Astrocyte of the spinal cord (primary cell): ENCODE measurements around the gene FBN1.
A peak's percentile ranks its signal among the peaks of the same experiment; 100 is the strongest.

Experiments used
- DNase-seq: peaks from one replicate; pipeline ENCODE4 v3.0.0; 2011; ENCODE audit warnings: low read depth, low spot score
- H3K4me3 ChIP-seq: 2 replicates; pipeline ENCODE4 v1.5.1; 2011; ENCODE audit warnings: low read depth, mild to moderate bottlenecking, low read length, moderate library complexity
- in situ Hi-C: cut with HindIII; loops from 2 replicates; pipeline ENCODE4 v1.10.0; 2017; ENCODE audit warnings: low sequenced_read_pairs
- TF ChIP-seq, protein P1 (sequence below): IDR thresholded peaks from 2 replicates; pipeline ENCODE4 v1.5.1; 2012; ENCODE audit warnings: low read depth, mild to moderate bottlenecking, low read length, inconsistent platforms

FBN1 gene

DNA sequence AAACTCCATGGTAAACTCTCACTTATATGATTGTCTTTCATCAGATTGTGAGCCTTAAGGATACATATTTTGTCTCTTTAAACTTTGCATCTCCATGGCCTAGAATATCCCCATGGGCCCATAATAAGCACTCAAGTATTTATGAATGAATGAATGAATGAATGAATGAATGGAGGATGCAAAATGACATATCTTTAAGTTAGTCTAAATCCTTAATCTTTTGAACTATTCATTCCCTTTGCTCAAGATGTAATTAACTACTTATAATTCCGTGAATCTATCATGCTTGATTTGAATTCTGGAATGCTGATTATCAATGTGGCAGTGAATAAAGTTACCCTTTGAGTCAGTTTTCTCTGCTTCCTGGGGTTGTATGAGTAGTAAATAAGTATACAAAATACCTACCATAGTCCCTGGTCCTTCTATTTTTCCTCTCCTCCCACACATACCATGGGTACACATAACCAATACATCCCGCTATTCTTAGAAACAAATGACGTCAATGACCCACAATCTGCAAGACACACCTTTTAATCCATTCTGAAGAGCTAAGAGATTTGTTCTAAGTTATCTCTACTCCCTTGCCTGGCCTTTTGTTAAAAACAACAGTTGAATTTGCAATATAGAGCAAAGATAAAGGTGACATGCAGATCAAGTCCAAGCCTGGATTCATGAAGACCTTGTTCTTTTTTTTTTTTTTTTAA lies 94.5 kb downstream of the FBN1 start:
- TF ChIP-seq, protein P1, sequence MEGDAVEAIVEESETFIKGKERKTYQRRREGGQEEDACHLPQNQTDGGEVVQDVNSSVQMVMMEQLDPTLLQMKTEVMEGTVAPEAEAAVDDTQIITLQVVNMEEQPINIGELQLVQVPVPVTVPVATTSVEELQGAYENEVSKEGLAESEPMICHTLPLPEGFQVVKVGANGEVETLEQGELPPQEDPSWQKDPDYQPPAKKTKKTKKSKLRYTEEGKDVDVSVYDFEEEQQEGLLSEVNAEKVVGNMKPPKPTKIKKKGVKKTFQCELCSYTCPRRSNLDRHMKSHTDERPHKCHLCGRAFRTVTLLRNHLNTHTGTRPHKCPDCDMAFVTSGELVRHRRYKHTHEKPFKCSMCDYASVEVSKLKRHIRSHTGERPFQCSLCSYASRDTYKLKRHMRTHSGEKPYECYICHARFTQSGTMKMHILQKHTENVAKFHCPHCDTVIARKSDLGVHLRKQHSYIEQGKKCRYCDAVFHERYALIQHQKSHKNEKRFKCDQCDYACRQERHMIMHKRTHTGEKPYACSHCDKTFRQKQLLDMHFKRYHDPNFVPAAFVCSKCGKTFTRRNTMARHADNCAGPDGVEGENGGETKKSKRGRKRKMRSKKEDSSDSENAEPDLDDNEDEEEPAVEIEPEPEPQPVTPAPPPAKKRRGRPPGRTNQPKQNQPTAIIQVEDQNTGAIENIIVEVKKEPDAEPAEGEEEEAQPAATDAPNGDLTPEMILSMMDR, result no peak
- in situ Hi-C loops, result no loop called here
- no peak overlapping the region for H3K4me3 ChIP-seq
- DNase-seq, result peak; percentile 19

DNA sequence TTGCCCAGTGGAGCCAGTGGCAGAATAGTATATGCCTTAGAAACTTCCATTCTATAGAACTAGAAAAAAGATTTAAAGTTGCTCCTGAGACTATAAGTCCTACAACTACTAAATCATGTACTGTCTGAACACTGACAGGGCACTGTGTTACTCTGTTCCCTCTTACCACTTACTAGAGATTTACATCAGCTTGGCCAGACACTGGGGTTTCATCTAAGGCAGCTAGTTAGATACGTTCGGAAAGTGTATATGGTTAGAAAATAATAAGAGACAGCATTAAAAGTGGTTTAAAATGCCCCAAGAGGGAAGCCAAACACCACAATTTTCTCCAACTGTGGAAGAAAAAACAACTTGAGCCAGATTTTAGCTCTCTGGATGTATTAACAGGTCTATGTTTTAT lies 97.1 kb downstream of the FBN1 start:
- no peak overlapping the region for H3K4me3 ChIP-seq
- no peak for DNase-seq
- TF ChIP-seq, protein P1, result no peak
- in situ Hi-C loops, result no loop called here

DNA sequence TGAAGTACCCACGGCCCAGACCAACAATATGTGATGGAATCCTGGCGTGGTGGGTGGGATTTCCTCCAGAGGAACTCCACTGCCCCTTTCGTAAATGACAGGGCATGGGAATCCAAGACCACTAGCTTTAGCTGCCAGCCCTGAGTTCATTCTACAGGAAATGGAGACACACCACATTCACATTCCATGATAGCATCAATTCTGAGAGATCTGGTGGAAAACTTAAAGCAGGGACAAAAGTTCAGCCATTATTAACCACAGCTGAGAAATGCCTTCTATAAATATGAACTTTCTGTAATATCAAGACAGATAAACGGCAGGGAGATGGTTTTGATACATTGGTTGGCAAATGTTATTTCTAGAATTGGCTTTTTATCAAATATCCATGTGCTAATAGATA lies 98.2 kb downstream of the FBN1 start:
- DNase-seq, result peak; percentile 80
- no peak overlapping the region for H3K4me3 ChIP-seq
- TF ChIP-seq, protein P1, result no peak
- in situ Hi-C loops, result no loop called here

DNA sequence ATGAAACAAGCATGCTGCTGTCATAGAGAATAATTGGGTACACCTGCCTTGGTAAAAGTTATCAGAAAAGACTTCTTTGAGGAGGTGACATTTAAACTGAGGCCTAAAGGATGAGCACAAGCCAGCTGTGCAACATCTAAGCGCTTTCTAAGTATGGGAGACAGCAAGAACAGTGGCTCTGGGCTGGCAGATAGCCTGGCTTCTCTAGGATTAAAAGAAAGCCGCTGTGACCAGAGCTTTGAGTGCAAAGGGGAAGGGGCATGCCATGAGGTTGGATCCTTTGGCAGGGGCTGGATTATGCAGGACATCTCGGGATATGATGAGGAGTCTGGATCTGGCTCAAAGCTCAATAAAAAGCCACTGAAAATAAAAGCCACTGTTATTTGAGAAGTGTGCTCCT lies 99.2 kb downstream of the FBN1 start:
- TF ChIP-seq, protein P1, result no peak
- DNase-seq, result no peak
- H3K4me3 ChIP-seq, result no peak overlapping the region
- in situ Hi-C loops, result no loop called here

DNA sequence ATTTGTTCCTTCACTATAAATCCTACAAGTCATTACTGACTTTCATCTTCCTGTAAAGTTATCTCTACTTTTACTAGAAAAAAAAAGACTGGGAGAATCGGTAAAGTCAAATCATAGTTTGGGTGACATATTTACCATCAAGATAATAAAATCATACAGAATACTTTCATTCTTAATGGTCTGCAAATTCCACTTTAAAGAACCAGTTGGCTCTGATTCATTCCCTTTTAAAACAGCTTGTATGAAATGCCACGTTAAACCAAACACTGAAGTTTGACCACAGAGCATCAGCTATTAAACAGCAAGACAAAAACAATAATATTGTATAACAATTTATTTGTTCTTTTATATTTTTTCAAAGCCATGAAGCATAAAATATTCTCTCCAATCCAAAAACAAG lies 100.7 kb downstream of the FBN1 start:
- TF ChIP-seq, protein P1, result no peak
- in situ Hi-C loops, result no loop called here
- no peak overlapping the region for H3K4me3 ChIP-seq
- DNase-seq, result peak; percentile 44

DNA sequence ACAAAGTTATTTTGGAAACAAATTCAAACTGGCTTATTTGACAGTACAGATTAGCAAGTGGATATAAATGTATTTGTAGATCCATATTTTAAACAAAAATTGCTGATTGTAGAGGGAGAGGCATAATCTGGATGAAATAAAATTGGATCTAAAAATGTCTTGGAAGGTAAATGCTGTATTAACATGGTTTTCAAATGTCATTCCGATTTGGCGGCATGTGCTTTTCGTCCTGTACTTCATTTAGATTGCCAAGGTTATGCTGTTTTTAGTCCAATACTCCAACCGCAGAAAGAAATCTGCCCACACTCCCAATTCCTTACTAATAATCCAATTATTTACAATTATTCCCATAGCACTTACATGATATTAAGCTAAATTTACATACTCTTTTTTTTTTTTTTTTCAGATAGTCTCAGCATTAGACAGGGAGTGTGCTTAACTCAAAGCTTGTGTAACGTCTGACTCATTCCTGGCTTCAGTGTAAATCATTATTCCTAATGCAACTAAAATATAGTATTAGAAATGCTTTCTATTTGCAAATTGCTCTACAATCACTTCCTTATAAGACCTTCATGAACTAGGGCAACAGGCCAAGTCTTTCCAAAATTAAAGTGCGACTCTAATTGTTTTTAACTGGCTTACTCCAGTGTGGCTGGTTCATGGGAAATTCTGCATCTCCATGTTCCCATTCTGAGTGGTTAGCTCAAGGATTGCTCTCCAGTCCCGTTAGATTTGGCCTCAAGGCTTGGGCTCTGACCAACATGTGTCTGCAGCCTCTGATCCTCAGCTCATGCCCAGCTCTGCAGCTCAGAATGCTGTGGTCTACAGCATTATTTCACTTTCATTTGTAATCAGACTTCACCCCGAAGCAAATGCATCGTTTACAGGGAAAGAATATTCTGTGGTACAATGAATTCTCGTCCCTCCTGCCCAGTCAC lies 103.9 kb downstream of the FBN1 start:
- in situ Hi-C loops, result no loop called here
- DNase-seq, result peak; percentile 88
- TF ChIP-seq, protein P1, result no peak
- H3K4me3 ChIP-seq, result no peak overlapping the region
